NCI-H2227 treated with DMSO at 0.1 percent for 48 hours (cell line): Measurements from ENCODE around the gene TIPARP.
"Not testable (repeated sequence)": the region's sequence is repeated elsewhere in the genome, so short reads cannot be mapped to it uniquely, and the experiment has no call there.

Experiments
- DNase-seq: peaks from one replicate; lab custom pipeline; 2025; lab: John Stamatoyannopoulos, UW

TIPARP gene

GRCh38 chr3:156740581-156740980 lies 66.2 kb downstream of the TIPARP start:
- DNase-seq, result not testable (repeated sequence)

- DNase-seq, result no peak
Observed at GRCh38 chr3:156741935-156742334, 67.5 kb downstream of the TIPARP start.

- DNase-seq, result no peak
Observed at GRCh38 chr3:156742401-156742800, 68.0 kb downstream of the TIPARP start.

GRCh38 chr3:156743859-156744258 lies 69.5 kb downstream of the TIPARP start:
- no peak for DNase-seq

- no peak for DNase-seq
Observed at GRCh38 chr3:156744631-156745030, 70.2 kb downstream of the TIPARP start.

- no peak for DNase-seq
Observed at GRCh38 chr3:156745766-156746165, 71.4 kb downstream of the TIPARP start.

- no peak for DNase-seq
Observed at GRCh38 chr3:156747046-156747445, 72.7 kb downstream of the TIPARP start.

- DNase-seq, result no peak
Observed at GRCh38 chr3:156749244-156749643, 74.9 kb downstream of the TIPARP start.

GRCh38 chr3:156750191-156750873 lies 75.9 kb downstream of the TIPARP start:
- DNase-seq, result peak; percentile 65

- no peak for DNase-seq
Observed at GRCh38 chr3:156750874-156751245, 76.5 kb downstream of the TIPARP start.

- DNase-seq, result no peak
Observed at GRCh38 chr3:156751461-156752025, 77.2 kb downstream of the TIPARP start.
